ENCODE measurements around the gene TMEM200C.

Gene TMEM200C

DNA sequence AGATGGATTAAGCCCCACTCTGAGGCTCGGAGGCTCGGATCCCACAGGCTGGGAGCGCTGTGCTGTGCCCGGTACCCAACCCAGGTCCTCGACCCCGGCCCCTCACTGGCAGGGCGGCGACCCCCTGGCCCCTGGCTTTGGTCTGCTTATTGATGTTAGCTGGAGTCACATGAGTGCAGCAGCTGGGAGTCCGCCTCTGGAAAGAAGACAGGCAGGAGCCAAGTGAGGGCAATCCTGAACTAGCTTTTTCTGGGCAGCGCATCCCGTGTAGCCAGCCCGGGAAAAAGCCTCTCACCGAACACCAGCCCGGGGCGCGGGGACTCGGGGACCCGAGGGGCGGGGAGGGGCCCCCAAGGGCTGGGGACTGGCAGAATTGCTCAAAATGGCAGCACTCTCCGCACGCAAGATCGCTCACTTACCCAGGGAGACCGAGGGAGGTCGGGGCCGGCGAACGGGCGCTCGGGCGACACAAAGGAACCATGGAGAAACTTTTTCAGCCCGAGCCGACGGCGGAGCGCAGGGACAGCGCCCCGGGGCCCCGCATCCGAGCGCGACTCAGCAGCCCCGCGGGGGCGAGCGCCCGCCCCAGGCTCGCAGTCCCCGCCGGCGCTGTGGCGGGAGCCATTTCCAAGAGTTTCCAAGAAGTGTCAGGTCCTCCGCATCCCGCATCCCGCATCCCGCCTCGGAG, 567 bp downstream of the TMEM200C start:
- TF ChIP-seq, protein P1, sequence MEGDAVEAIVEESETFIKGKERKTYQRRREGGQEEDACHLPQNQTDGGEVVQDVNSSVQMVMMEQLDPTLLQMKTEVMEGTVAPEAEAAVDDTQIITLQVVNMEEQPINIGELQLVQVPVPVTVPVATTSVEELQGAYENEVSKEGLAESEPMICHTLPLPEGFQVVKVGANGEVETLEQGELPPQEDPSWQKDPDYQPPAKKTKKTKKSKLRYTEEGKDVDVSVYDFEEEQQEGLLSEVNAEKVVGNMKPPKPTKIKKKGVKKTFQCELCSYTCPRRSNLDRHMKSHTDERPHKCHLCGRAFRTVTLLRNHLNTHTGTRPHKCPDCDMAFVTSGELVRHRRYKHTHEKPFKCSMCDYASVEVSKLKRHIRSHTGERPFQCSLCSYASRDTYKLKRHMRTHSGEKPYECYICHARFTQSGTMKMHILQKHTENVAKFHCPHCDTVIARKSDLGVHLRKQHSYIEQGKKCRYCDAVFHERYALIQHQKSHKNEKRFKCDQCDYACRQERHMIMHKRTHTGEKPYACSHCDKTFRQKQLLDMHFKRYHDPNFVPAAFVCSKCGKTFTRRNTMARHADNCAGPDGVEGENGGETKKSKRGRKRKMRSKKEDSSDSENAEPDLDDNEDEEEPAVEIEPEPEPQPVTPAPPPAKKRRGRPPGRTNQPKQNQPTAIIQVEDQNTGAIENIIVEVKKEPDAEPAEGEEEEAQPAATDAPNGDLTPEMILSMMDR (IDR thresholded peaks at IDR 0.05; ENCODE audit: control insufficient read depth, insufficient read depth, low read depth, low read length, missing control alignments), result no peak
- no peak overlapping the region for H3K4me3 ChIP-seq (ENCODE audit: control insufficient read depth, low read depth, low read length)
- no peak for DNase-seq (ENCODE audit: low read depth)

DNA sequence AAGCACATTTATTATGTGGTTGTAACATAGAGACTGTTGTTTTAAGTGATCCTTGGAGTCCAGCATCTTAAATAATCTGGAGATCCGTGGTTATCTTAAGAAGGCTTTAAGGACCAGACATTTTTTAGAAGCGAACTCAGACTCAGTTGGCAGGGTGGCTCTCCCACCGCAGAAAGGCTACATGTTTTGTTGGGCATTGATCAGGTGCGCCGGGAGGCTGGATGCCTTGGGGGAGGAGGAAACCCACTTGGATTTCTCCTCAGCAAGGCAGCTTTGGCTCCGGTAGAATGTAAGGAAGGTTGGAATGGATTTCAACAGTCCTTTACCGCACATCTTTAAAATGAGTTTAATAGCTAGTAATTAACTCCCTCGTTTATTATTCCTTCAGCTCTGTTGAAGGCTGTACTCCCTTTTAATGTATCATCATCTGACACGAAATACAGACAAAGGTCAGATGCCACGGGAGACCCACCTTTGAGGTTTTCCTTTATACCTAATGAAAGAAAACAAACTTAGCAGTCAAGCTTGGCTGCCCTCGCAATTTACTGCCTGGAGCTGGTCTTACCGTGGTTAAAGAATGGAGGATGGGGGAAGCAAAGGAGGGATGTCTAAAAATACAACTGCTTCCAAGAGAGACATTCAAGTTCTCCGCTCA, 1.2 kb downstream of the TMEM200C start:
- no peak overlapping the region for H3K4me3 ChIP-seq (ENCODE audit: control insufficient read depth, low read depth, low read length)
- TF ChIP-seq, protein P1 (IDR thresholded peaks at IDR 0.05; ENCODE audit: control insufficient read depth, insufficient read depth, low read depth, low read length, missing control alignments), result no peak

DNA sequence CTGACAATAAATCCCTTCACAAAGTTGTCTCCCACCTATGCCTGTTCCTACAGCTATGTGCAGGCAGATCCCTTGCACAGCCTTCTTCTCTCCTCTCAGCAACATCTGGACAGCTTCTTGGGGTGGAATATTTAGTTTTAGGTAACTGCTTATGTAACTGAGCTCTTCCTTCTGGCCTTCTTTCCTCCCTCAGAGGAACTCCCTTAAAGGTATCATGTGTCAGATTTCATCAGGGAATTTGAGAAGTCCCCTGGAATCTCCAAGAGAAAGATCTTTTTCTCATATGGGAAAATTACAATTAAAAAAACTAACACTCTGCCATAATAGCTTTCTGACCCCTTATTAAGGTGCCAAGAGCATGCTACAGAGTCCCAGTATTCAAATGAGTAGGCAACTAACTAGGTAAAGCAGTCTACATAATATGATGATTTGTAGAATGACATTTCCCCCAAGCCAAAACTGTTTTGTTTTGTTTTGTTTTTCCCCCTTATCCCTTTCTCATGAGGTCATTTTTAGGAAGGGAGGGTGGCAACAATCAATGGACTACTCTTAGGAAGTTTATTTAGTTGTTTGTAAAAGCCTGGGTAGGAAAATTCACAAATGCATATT, 2.4 kb downstream of the TMEM200C start:
- TF ChIP-seq, protein P1 (IDR thresholded peaks at IDR 0.05; ENCODE audit: control insufficient read depth, insufficient read depth, low read depth, low read length, missing control alignments), result no peak
- DNase-seq (ENCODE audit: low read depth), result no peak
- H3K4me3 ChIP-seq (ENCODE audit: control insufficient read depth, low read depth, low read length), result no peak overlapping the region

More for the DNA sequence above, 1.2 kb downstream of the TMEM200C start:
- DNase-seq (ENCODE audit: low read depth), result no peak

DNA sequence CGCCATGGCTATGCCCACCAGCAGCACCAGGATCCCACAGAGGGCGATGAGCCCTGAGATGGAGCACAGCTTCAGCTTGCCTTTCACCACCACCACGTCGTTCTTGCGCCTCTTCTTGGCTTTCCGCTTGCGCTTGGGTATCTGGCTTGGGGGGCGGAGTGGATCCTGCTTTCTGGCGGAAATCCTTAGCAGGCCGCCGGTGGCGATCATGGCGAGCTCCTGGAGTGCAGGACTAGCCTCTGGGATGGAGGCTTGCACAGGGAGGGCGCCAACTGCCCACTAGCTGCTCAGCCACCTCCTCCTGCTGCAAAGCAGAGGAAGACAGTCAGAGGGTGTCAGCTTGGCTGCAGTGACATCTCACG, 3.5 kb downstream of the TMEM200C start:
- H3K4me3 ChIP-seq (ENCODE audit: control insufficient read depth, low read depth, low read length), result no peak overlapping the region
- DNase-seq (ENCODE audit: low read depth), result no peak
- TF ChIP-seq, protein P1 (IDR thresholded peaks at IDR 0.05; ENCODE audit: control insufficient read depth, insufficient read depth, low read depth, low read length, missing control alignments), result no peak

DNA sequence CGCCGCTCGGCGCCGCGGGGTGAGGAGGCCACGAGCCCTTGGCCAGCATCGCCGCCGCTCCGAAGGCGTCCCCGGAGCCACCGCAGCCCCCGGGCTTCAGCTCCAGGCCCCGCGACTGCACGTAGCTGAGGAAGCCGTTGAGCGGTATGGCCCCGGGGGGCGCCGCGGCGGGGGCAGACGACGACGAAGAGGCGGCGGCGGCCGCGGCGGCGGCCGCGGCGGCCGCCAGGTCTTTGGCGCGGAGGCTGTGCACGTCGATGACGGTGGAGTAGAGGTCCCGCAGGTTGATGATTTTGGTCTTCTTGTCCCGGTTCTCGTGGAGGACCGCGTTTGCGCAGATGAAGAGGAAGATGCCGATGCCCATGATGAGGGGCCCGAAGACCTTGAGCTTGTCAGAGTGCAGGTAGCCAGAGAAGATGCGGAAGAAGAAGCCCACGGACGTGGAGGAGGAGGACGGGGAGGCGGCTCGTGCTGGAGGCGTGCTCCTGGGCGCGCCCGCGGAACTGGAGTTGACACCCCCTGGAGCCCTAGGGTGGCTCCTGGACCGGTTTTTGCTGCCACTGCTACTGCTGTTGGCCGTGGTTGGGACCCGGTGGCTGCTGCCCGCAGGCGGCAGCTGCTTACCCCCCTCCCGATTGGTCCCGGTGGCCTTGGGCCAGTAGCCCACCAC, 4.0 kb downstream of the TMEM200C start:
- no peak overlapping the region for H3K4me3 ChIP-seq (ENCODE audit: control insufficient read depth, low read depth, low read length)
- no peak for DNase-seq (ENCODE audit: low read depth)
- TF ChIP-seq, protein P1 (IDR thresholded peaks at IDR 0.05; ENCODE audit: control insufficient read depth, insufficient read depth, low read depth, low read length, missing control alignments), result no peak

DNA sequence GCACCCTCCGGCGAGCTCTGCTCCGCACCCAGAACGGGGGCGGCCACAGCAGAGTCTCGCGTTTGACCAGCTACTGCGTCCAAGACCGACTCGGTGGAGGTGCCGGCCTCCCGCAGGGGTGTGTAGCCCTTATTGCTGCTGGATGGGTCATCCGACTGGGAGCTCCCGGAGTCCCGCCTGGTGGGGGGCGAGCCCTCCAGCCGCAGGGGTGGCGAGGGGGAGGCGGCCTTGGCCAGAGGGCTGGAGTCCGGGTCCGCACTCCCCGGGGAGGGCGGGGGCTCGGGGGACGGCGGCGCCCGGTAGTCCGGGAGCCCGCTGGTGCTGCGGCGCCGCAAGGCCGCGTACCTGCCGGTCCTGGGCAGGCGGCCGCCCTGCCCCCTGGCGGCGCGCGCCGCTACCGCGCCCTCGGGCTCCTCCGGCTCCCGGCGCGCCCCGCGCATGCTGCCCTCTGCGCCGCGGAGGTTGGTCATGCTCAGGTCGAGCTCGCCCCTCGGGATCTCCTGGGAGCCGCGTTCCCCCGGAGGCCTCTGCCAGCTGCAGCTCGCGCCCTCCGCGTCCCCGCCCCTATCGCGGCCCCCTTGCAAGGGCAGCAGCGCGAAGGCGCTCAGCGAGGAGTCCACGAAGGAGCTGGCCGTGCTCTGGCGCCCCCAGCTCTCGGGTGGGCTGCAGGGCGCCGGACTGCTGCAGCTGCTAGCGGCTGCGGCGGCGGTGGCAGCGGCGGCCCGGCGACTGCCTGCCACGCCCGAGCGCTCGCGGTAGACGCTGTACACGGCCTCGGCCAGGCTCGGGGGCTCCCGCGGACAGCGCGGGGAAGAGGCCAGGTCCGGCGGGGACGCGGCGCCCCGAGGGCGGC, 4.8 kb downstream of the TMEM200C start:
- no peak overlapping the region for H3K4me3 ChIP-seq (ENCODE audit: control insufficient read depth, low read depth, low read length)
- DNase-seq (ENCODE audit: low read depth), result no peak
- TF ChIP-seq, protein P1 (IDR thresholded peaks at IDR 0.05; ENCODE audit: control insufficient read depth, insufficient read depth, low read depth, low read length, missing control alignments), result no peak
